ENCODE measurements around the gene TMTC2.

- TF ChIP-seq POLR2A (IDR thresholded peaks at IDR 0.05; ENCODE audit: low read length) = no peak
- no peak for TF ChIP-seq GATA1 (IDR thresholded peaks at IDR 0.05; ENCODE audit: low read depth, low read length)
Observed at GRCh38 chr12:83089575-83089974, 402.9 kb downstream of the TMTC2 start.
